Adrenal gland (tissue), 5 donors: Measurements from ENCODE around the gene NOP9.

Experiments used
- CTCF ChIP-seq, 6 experiments: fragments of 450-650 bp in 4 of 6; fragments of 200-600 bp in 2 of 6; sonication (generic) in 1 of 6; IDR thresholded peaks; 1 replicate in 5 of 6; 2 replicates in 1 of 6; pipeline versions ENCODE4 v1.5.1 to v1.8.0; 2016 to 2021; ENCODE audit warnings: antibody characterized with exemption in 6 of 6, mild to moderate bottlenecking in 2 of 6, moderate library complexity in 1 of 6
- POLR2A ChIP-seq, 2 donors: fragments of 450-650 bp; IDR thresholded peaks; one replicate each; pipeline ENCODE4 v1.6.1; 2017; ENCODE audit warnings: antibody characterized with exemption in 2 of 2, mild to moderate bottlenecking in 2 of 2, moderate library complexity in 1 of 2
- donor health status: DM: no; HTN: no; CAD: no.

- TF ChIP-seq POLR2A (IDR thresholded peaks at IDR 0.05), result no peak
- no peak for TF ChIP-seq CTCF (IDR thresholded peaks at IDR 0.05)
These were observed 37.7 kb upstream of the NOP9 start for GRCh38 chr14:24261969-24262327.
